Liver (tissue), 9 donors: Measurements from ENCODE around the gene FKRP. TPM values are rescaled to one million over a fixed set of nuclear protein-coding genes. Genes with fewer than 3 reads are reported as not detected.

ENCODE experiments used
- DNase-seq: peaks from one replicate; pipeline ENCODE4 v3.0.0-alpha.2; 2017; ENCODE audit warnings: low spot score
- H3K27ac ChIP-seq, 2 donors: one replicate each; pipeline ENCODE4 v1.7.0; 2013; ENCODE audit warnings: inconsistent platforms in 2 of 2, low read length in 2 of 2, control low read depth in 1 of 2, low read depth in 1 of 2, mild to moderate bottlenecking in 1 of 2
- H3K27me3 ChIP-seq, 4 donors: one replicate each; pipeline versions ENCODE4 v1.6.1 to v1.7.0; 2013; ENCODE audit warnings: low read length in 3 of 4, inconsistent platforms in 1 of 4, mild to moderate bottlenecking in 1 of 4, moderate library complexity in 1 of 4; ENCODE audit not compliant: control insufficient read depth in 4 of 4, insufficient read depth in 4 of 4
- H3K36me3 ChIP-seq, 4 donors: one replicate each; pipeline versions ENCODE4 v1.6.1 to v1.7.0; 2013; ENCODE audit warnings: low read length in 3 of 4, mild to moderate bottlenecking in 3 of 4, low read depth in 1 of 4, moderate library complexity in 1 of 4; ENCODE audit not compliant: control insufficient read depth in 4 of 4, insufficient read depth in 3 of 4
- H3K4me1 ChIP-seq, 4 donors: one replicate each; pipeline versions ENCODE4 v1.6.1 to v1.7.0; 2013; ENCODE audit warnings: low read length in 3 of 4, mild to moderate bottlenecking in 3 of 4, moderate library complexity in 1 of 4; ENCODE audit not compliant: control insufficient read depth in 4 of 4, insufficient read depth in 4 of 4
- H3K4me3 ChIP-seq, 3 donors: one replicate each; pipeline versions ENCODE4 v1.6.1 to v1.7.0; 2013; ENCODE audit warnings: low read length in 3 of 3, control low read depth in 1 of 3, low read depth in 1 of 3, mild to moderate bottlenecking in 1 of 3
- H3K9ac ChIP-seq, 2 donors: one replicate each; pipeline ENCODE4 v1.7.0; 2013; ENCODE audit warnings: low read length in 2 of 2, mild to moderate bottlenecking in 2 of 2, moderate library complexity in 2 of 2, control low read depth in 1 of 2, low read depth in 1 of 2
- H3K9me3 ChIP-seq, 4 donors: one replicate each; pipeline versions ENCODE4 v1.6.1 to v1.7.0; 2013; ENCODE audit warnings: low read length in 3 of 4; ENCODE audit not compliant: control insufficient read depth in 4 of 4
- FOXA2 ChIP-seq: IDR thresholded peaks from 2 replicates; pipeline ENCODE4 v1.6.1; 2016; ENCODE audit warnings: antibody characterized with exemption
- GABPA ChIP-seq, 2 donors: IDR thresholded peaks in 1 of 2; conservative IDR thresholded peaks in 1 of 2; 2 replicates each; pipeline ENCODE4 v1.6.1; 2016; ENCODE audit warnings: antibody characterized with exemption in 2 of 2, mild to moderate bottlenecking in 1 of 2, moderate library complexity in 1 of 2
- HNF4A ChIP-seq, 2 donors: conservative IDR thresholded peaks; 2 replicates each; pipeline ENCODE4 v1.6.1; 2016; ENCODE audit warnings: antibody characterized with exemption in 2 of 2, mild to moderate bottlenecking in 2 of 2
- JUND ChIP-seq, 2 donors: IDR thresholded peaks; 2 replicates each; pipeline ENCODE4 v1.6.1; 2016; ENCODE audit warnings: antibody characterized with exemption in 2 of 2
- RAD21 ChIP-seq, 2 donors: IDR thresholded peaks; 2 replicates each; pipeline ENCODE4 v1.6.1; 2016; ENCODE audit warnings: antibody characterized with exemption in 2 of 2, mild to moderate bottlenecking in 2 of 2
- REST ChIP-seq: IDR thresholded peaks from 2 replicates; pipeline ENCODE4 v1.6.1; 2016; ENCODE audit warnings: antibody characterized with exemption, mild to moderate bottlenecking
- RXRA ChIP-seq, 2 donors: IDR thresholded peaks; 2 replicates each; pipeline ENCODE4 v1.6.1; 2017 to 2018; ENCODE audit warnings: antibody characterized with exemption in 2 of 2, mild to moderate bottlenecking in 1 of 2
- SP1 ChIP-seq: IDR thresholded peaks from 2 replicates; pipeline ENCODE4 v1.6.1; 2018; ENCODE audit warnings: antibody characterized with exemption, mild to moderate bottlenecking
- TAF1 ChIP-seq: conservative IDR thresholded peaks from 2 replicates; pipeline ENCODE4 v1.6.1; 2016; ENCODE audit warnings: antibody characterized with exemption, mild to moderate bottlenecking
- ZBTB33 ChIP-seq: IDR thresholded peaks from 2 replicates; pipeline ENCODE4 v1.6.1; 2016; ENCODE audit warnings: antibody characterized with exemption
- WGBS: extraction: QIAGEN DNeasy Blood & Tissue Kit; methylation state at CpG from one replicate; pipeline ENCODE4 v1.1.7; 2013; 5-methylcytosine and 5-hydroxymethylcytosine counted together
- polyA plus RNA-seq, 2 donors: library from polyadenylated mRNA; stranded (reverse) in 1 of 2; unstranded in 1 of 2; fragments of 200-250 nt in 1 of 2; fragments of >200 nt in 1 of 2; fragmentation: Nextera tagmentation in 1 of 2; extraction: Ambion mirVana in 1 of 2; gene quantifications; one replicate each; pipeline versions ENCODE4 v1.2.1 to v1.2.3, GENCODE V29; 2013 to 2015
- total RNA-seq, 2 donors: library from RNA; depleted of rRNA; stranded (reverse); fragments of >200 nt; gene quantifications; one replicate each; pipeline ENCODE4 v1.2.3, GENCODE V29; 2014
- TF ChIP-seq, protein P1 (sequence below): IDR thresholded peaks from 2 replicates; pipeline ENCODE4 v1.6.1; 2016; ENCODE audit warnings: antibody characterized with exemption
- TF ChIP-seq, protein P2 (sequence below): fragments of 150-350 bp; IDR thresholded peaks from 2 replicates; pipeline ENCODE4 v1.5.1; 2017; ENCODE audit warnings: improper control_type of control experiment, low read depth, low read length; ENCODE audit not compliant: missing input control
- donor health status: healthy.
- donor health status: healthy.
- donor health status: healthy.
- donor health status: healthy.
- donor health status: healthy.

Gene FKRP
- total and polyA plus RNA-seq, 4 donors, result 2.5 to 11.1 (median 8.1) TPM

- no peaks in the 10 kb centered on the region for H3K4me1 ChIP-seq
- H3K9me3 ChIP-seq, result no peaks in the 10 kb centered on the region
- no peak overlapping the region for H3K27ac ChIP-seq
- no peaks in the 10 kb centered on the region for H3K27me3 ChIP-seq
- peak; percentile 97 for DNase-seq
- WGBS, result 64% methylated on average over 39 of the region's 39 CpGs
- H3K36me3 ChIP-seq, result peaks cover 10 to 80% (median 50%) of the 10 kb centered on the region in 4 donors
- no peak overlapping the region for H3K9ac ChIP-seq
- TF ChIP-seq, protein P1, sequence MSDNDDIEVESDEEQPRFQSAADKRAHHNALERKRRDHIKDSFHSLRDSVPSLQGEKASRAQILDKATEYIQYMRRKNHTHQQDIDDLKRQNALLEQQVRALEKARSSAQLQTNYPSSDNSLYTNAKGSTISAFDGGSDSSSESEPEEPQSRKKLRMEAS, result no peak
- TF ChIP-seq, protein P2, sequence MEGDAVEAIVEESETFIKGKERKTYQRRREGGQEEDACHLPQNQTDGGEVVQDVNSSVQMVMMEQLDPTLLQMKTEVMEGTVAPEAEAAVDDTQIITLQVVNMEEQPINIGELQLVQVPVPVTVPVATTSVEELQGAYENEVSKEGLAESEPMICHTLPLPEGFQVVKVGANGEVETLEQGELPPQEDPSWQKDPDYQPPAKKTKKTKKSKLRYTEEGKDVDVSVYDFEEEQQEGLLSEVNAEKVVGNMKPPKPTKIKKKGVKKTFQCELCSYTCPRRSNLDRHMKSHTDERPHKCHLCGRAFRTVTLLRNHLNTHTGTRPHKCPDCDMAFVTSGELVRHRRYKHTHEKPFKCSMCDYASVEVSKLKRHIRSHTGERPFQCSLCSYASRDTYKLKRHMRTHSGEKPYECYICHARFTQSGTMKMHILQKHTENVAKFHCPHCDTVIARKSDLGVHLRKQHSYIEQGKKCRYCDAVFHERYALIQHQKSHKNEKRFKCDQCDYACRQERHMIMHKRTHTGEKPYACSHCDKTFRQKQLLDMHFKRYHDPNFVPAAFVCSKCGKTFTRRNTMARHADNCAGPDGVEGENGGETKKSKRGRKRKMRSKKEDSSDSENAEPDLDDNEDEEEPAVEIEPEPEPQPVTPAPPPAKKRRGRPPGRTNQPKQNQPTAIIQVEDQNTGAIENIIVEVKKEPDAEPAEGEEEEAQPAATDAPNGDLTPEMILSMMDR, result no peak
- TF ChIP-seq RXRA (IDR thresholded peaks at IDR 0.05), result no peak
- TF ChIP-seq JUND (IDR thresholded peaks at IDR 0.05), result no peak
- TF ChIP-seq TAF1, result no peak
- no peak for TF ChIP-seq ZBTB33
- TF ChIP-seq FOXA2, result no peak
- TF ChIP-seq GABPA (IDR thresholded peaks at IDR 0.05 in 1 of 2, conservative IDR thresholded peaks at IDR 0.05 in 1 of 2), result no peak
- TF ChIP-seq RAD21 (IDR thresholded peaks at IDR 0.05), result no peak
- TF ChIP-seq SP1, result no peak
- no peak for TF ChIP-seq REST
- TF ChIP-seq HNF4A (conservative IDR thresholded peaks at IDR 0.05), result no peak
- no peak overlapping the region for H3K4me3 ChIP-seq
These were observed 48.5 kb upstream of the FKRP start for GRCh38 chr19:46697204-46697960.
